AG09319 (cell line): ENCODE data around the gene SMC6.

ENCODE experiments used
- DNase-seq: peaks from one replicate; pipeline ENCODE4 v3.0.0-alpha.2; 2010; ENCODE audit warnings: low read depth; ENCODE audit errors: extremely low read depth
- TF ChIP-seq, protein P1 (sequence below): IDR thresholded peaks from 2 replicates; pipeline ENCODE4 v1.5.1; 2011; ENCODE audit warnings: low read depth, mild to moderate bottlenecking, inconsistent platforms, low read length, moderate library complexity

SMC6 gene

DNA sequence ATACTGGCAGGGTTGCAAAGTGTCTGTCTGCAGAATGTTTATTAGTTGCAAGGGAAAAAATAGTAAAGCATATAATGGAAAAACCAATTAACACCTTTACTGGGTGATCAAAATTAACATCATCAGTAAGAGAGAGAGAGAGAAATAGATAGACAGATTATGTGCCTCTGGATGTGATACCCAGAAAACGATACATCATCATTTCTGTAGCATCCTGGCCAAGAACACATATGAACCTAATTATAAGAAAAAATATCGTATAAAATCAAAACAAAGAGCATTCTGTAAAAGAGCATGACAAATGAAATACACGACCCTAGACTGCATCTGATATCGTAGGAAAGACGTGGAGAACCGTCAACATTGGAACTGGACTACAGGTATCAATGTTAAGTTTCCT is 64.6 kb downstream of the SMC6 start:
- no peak for DNase-seq
- TF ChIP-seq, protein P1, sequence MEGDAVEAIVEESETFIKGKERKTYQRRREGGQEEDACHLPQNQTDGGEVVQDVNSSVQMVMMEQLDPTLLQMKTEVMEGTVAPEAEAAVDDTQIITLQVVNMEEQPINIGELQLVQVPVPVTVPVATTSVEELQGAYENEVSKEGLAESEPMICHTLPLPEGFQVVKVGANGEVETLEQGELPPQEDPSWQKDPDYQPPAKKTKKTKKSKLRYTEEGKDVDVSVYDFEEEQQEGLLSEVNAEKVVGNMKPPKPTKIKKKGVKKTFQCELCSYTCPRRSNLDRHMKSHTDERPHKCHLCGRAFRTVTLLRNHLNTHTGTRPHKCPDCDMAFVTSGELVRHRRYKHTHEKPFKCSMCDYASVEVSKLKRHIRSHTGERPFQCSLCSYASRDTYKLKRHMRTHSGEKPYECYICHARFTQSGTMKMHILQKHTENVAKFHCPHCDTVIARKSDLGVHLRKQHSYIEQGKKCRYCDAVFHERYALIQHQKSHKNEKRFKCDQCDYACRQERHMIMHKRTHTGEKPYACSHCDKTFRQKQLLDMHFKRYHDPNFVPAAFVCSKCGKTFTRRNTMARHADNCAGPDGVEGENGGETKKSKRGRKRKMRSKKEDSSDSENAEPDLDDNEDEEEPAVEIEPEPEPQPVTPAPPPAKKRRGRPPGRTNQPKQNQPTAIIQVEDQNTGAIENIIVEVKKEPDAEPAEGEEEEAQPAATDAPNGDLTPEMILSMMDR = no peak

GRCh38 chr2:17688600-17688999 is 65.0 kb downstream of the SMC6 start:
- DNase-seq = no peak
- TF ChIP-seq, protein P1 = no peak

DNA sequence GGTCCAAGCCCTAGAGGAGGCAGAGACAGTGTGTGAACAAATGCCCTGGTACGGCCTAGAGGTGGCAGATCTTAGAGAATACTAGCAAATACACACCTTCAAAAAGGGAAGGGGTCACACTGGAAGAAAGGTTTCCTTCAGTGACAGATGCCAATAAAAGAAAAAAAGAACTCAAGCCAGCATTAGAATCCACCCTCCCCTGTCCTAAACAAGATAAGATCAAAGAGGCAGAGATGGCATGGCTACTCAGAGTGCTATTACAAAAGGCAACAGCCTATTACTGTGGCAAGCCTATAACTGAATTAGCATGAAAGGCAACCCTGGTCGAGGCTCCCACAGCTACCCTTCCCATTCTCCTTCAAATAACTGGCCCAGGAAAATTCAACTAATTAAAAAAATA is 69.6 kb downstream of the SMC6 start:
- TF ChIP-seq, protein P1 = no peak
- DNase-seq = no peak

- DNase-seq = no peak
- TF ChIP-seq, protein P1 = no peak
Measured at GRCh38 chr2:17682098-17682857, 71.3 kb downstream of the SMC6 start.

DNA sequence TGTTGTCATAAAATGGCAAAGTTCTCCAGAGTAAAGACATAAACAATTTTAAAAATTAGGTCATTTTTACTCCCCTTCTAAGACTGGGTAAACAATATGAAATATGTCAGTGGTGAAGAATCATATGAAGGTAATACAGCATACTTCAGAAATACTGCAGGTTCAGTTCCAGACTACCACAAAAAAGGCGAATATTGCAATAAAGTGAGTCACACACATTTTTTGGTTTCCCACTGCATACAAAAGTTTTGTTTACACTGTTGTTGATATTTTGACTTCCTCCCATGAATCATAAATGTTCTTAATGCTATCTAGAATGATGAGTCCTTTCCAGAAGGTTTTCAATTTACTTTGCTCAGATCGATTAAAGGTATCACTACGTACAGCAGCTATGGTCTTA is 73.5 kb downstream of the SMC6 start:
- no peak for DNase-seq
- TF ChIP-seq, protein P1 = no peak

- no peak for DNase-seq
- TF ChIP-seq, protein P1 = no peak
Measured at GRCh38 chr2:17674817-17675216, 78.8 kb downstream of the SMC6 start.

- DNase-seq = peak; percentile 4
- TF ChIP-seq, protein P1 = no peak
Measured at GRCh38 chr2:17672583-17673317, 80.9 kb downstream of the SMC6 start.
